GM23338 (cell line): Measurements from ENCODE around the gene SYT11. TPM values are rescaled to one million over a fixed set of nuclear protein-coding genes. Genes with fewer than 3 reads are reported as not detected.

Experiments
- ATAC-seq: fragments of 200-7000 bp; cut with Tn5 transposase; 3 replicates; pipeline ENCODE4 v1.9.1; 2020
- DNase-seq: peaks from one replicate; pipeline ENCODE4 v3.0.0-alpha.2; 2015; ENCODE audit warnings: low spot score
- H2AFZ ChIP-seq: fragments of 200-600 bp; sonication (generic); 2 replicates; pipeline ENCODE4 v1.8.0; 2016; ENCODE audit warnings: antibody characterized with exemption, mild to moderate bottlenecking, moderate library complexity
- H3F3A ChIP-seq: fragments of 200-600 bp; sonication (generic); replicated peaks from 2 replicates; pipeline ENCODE4 v1.8.0; 2017; ENCODE audit warnings: antibody characterized with exemption, mixed run types, low read depth
- H3K27ac ChIP-seq: fragments of 200-600 bp; sonication (generic); 2 replicates; pipeline ENCODE4 v1.6.1; 2016; ENCODE audit warnings: low read depth
- H3K27me3 ChIP-seq: fragments of 200-600 bp; sonication (generic); 2 replicates; pipeline ENCODE4 v1.8.0; 2016; ENCODE audit warnings: mild to moderate bottlenecking, mixed run types, moderate library complexity; ENCODE audit not compliant: insufficient read depth
- H3K36me3 ChIP-seq: fragments of 200-600 bp; sonication (generic); 2 replicates; pipeline ENCODE4 v1.8.0; 2016; ENCODE audit warnings: mild to moderate bottlenecking; ENCODE audit not compliant: insufficient read depth
- H3K4me1 ChIP-seq: fragments of 200-600 bp; sonication (generic); 2 replicates; pipeline ENCODE4 v1.8.0; 2016; ENCODE audit warnings: mild to moderate bottlenecking, moderate library complexity; ENCODE audit not compliant: insufficient read depth
- H3K4me2 ChIP-seq: fragments of 200-600 bp; sonication (generic); 2 replicates; pipeline ENCODE4 v1.7.1; 2017; ENCODE audit warnings: mixed run types
- H3K4me3 ChIP-seq: fragments of 200-600 bp; sonication (generic); 2 replicates; pipeline ENCODE4 v1.6.1; 2016; ENCODE audit warnings: mixed run types
- H3K79me2 ChIP-seq: fragments of 200-600 bp; sonication (generic); replicated peaks from 2 replicates; pipeline ENCODE4 v1.8.0; 2017; ENCODE audit warnings: mild to moderate bottlenecking; ENCODE audit not compliant: insufficient read depth
- H3K9me2 ChIP-seq: fragments of 200-600 bp; sonication (generic); 2 replicates; pipeline ENCODE4 v1.8.0; 2017; ENCODE audit not compliant: insufficient read depth
- H4K20me1 ChIP-seq: fragments of 200-600 bp; sonication (generic); replicated peaks from 2 replicates; pipeline ENCODE4 v1.8.0; 2017; ENCODE audit warnings: mild to moderate bottlenecking; ENCODE audit not compliant: insufficient read depth
- H3K27ac Mint-ChIP-seq: 2 replicates; pipeline ENCODE4 v1.8.0; 2020; ENCODE audit warnings: inconsistent platforms, mild to moderate bottlenecking, moderate library complexity, mixed read lengths
- H3K27me3 Mint-ChIP-seq: 3 replicates; pipeline ENCODE4 v1.8.0; 2022; ENCODE audit warnings: low read depth, mild to moderate bottlenecking, moderate library complexity, mixed read lengths, inconsistent platforms; ENCODE audit not compliant: insufficient read depth, poor library complexity
- H3K36me3 Mint-ChIP-seq: 3 replicates; pipeline ENCODE4 v1.8.0; 2021; ENCODE audit warnings: low read depth, mild to moderate bottlenecking, inconsistent platforms, moderate library complexity, mixed read lengths
- H3K4me1 Mint-ChIP-seq: 3 replicates; pipeline ENCODE4 v1.8.0; 2020; ENCODE audit warnings: mild to moderate bottlenecking, inconsistent platforms, mixed read lengths
- H3K4me3 Mint-ChIP-seq: 3 replicates; pipeline ENCODE4 v1.8.0; 2021; ENCODE audit warnings: moderate library complexity, mild to moderate bottlenecking, inconsistent platforms, mixed read lengths
- H3K9me3 Mint-ChIP-seq: 3 replicates; pipeline ENCODE4 v1.8.0; 2020; ENCODE audit warnings: moderate library complexity, mild to moderate bottlenecking, inconsistent platforms, mixed read lengths
- STAT1 ChIP-seq: IDR thresholded peaks from one replicate; pipeline ENCODE4 v1.6.1; 2016; ENCODE audit warnings: antibody characterized with exemption; ENCODE audit not compliant: unreplicated experiment
- polyA plus RNA-seq: library from polyadenylated mRNA; unstranded; fragments of >200 nt; fragmentation: Nextera tagmentation; extraction: Ambion mirVana; gene quantifications from 2 replicates; pipeline ENCODE4 v1.2.1, GENCODE V29; 2016
- total RNA-seq: library from RNA; depleted of rRNA; stranded (reverse); fragments of >200 nt; shearing (Covaris generic); gene quantifications from 2 replicates; pipeline ENCODE4 v1.2.3, GENCODE V29; 2014
- TF ChIP-seq, protein P1 (sequence below): IDR thresholded peaks from one replicate; pipeline ENCODE4 v1.6.1; 2018; ENCODE audit warnings: antibody characterized with exemption; ENCODE audit not compliant: unreplicated experiment
- TF ChIP-seq, protein P2 (sequence below): fragments of 250-450 bp; sonication (Bioruptor Pico); IDR thresholded peaks from 2 replicates; pipeline ENCODE4 v1.5.0; 2020; ENCODE audit warnings: mild to moderate bottlenecking, moderate library complexity
- TF ChIP-seq, protein P3 (sequence below): IDR thresholded peaks from 2 replicates; pipeline ENCODE4 v1.6.1; 2016; ENCODE audit warnings: antibody characterized with exemption

SYT11 gene
- total and polyA plus RNA-seq, 2 experiments from 2014 or later, result 3.9 to 15.9 TPM

DNA sequence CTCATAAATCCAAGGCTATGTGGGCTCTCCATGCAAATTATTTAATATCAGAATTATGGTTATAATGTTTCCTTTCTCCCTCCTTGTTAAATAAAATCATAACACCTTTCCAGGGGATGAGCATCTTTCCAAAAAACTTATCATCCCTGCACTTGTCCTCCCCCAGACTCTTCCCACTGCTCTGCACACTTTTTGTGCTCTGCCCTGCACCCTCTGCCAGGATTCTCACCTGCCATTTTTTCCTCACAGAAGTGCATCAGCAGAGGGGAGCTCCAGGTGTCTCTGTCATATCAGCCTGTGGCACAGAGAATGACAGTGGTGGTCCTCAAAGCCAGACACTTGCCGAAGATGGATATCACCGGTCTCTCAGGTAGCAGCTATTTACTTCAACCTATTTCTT, 20.9 kb downstream of the SYT11 start:
- Mint-ChIP-seq H3K9me3 (no peaks in the 10 kb centered on the region), H3K27me3 (peaks cover 6% of the 10 kb centered on the region), H3K4me1 (peaks cover 8% of the 10 kb centered on the region), H3K27ac (no peak overlapping the region), H3K36me3 (no peaks in the 10 kb centered on the region), H3K4me3 (no peak overlapping the region)
- DNase-seq (no peak), ATAC-seq (no peak)
- Histone ChIP-seq H3K4me1 (0 out of 2 replicates have a peak, but pooled peaks cover 3% of the 10 kb centered on the region), H3K27me3 (no peaks in the 10 kb centered on the region), H3K9me2 (no peaks in the 10 kb centered on the region), H3K27ac (no peak overlapping the region), H4K20me1 (no peaks in the 10 kb centered on the region), H3K4me2 (no peak overlapping the region), H3F3A (no peaks in the 10 kb centered on the region), H3K36me3 (no peaks in the 10 kb centered on the region; the same call in 1 of the 2 replicates), H2AFZ (no peak overlapping the region), H3K4me3 (no peak overlapping the region), H3K79me2 (no peaks in the 10 kb centered on the region)
- TF ChIP-seq, protein P1, sequence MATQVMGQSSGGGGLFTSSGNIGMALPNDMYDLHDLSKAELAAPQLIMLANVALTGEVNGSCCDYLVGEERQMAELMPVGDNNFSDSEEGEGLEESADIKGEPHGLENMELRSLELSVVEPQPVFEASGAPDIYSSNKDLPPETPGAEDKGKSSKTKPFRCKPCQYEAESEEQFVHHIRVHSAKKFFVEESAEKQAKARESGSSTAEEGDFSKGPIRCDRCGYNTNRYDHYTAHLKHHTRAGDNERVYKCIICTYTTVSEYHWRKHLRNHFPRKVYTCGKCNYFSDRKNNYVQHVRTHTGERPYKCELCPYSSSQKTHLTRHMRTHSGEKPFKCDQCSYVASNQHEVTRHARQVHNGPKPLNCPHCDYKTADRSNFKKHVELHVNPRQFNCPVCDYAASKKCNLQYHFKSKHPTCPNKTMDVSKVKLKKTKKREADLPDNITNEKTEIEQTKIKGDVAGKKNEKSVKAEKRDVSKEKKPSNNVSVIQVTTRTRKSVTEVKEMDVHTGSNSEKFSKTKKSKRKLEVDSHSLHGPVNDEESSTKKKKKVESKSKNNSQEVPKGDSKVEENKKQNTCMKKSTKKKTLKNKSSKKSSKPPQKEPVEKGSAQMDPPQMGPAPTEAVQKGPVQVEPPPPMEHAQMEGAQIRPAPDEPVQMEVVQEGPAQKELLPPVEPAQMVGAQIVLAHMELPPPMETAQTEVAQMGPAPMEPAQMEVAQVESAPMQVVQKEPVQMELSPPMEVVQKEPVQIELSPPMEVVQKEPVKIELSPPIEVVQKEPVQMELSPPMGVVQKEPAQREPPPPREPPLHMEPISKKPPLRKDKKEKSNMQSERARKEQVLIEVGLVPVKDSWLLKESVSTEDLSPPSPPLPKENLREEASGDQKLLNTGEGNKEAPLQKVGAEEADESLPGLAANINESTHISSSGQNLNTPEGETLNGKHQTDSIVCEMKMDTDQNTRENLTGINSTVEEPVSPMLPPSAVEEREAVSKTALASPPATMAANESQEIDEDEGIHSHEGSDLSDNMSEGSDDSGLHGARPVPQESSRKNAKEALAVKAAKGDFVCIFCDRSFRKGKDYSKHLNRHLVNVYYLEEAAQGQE, result no peak

DNA sequence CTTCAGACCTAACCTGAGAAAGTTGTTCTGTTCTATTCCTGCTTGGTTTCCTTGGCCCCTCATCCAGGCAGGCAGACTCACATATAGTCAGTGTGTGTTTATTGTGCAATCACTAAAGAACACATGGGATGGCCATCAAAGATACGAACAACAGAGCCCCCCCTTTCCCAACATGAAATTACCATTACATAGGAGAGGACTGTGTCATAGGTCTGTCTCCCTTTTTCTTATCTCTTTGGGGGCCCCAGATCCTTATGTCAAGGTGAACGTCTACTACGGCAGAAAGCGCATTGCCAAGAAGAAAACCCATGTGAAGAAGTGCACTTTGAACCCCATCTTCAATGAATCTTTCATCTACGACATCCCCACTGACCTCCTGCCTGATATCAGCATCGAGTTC, 21.6 kb downstream of the SYT11 start:
- Mint-ChIP-seq H3K4me3 (no peak overlapping the region), H3K36me3 (no peaks in the 10 kb centered on the region)
- ATAC-seq, result no peak

DNA sequence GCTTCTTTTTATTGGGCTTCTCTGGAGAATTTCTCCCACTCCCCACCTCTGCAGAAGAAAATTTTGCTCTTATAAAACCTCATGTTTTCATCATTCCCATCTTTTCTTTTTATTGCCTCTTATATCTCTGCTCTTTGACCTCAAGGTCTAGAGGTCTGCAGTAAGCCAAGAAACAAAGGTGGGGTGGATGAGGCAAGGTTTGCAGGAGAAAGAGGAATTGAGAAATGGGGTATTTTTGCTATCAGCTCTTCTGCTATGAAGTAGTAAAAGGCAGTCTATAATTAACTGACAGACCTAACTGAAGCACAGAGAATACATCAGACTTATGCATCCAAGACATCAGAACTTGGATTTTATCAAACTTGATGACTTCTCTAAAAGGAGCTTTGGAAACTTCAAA, 22.9 kb downstream of the SYT11 start:
- Mint-ChIP-seq H3K4me1 (peaks cover 8% of the 10 kb centered on the region), H3K9me3 (no peaks in the 10 kb centered on the region), H3K36me3 (no peaks in the 10 kb centered on the region), H3K27me3 (peaks cover 6% of the 10 kb centered on the region), H3K4me3 (no peak overlapping the region), H3K27ac (no peak overlapping the region)
- Histone ChIP-seq H2AFZ (no peak overlapping the region), H3K36me3 (no peaks in the 10 kb centered on the region; the same call in 1 of the 2 replicates), H3F3A (no peaks in the 10 kb centered on the region), H3K4me1 (0 out of 2 replicates have a peak, but pooled peaks cover 3% of the 10 kb centered on the region), H3K9me2 (no peaks in the 10 kb centered on the region), H3K4me3 (no peak overlapping the region), H3K27me3 (no peaks in the 10 kb centered on the region), H3K79me2 (no peaks in the 10 kb centered on the region), H4K20me1 (no peaks in the 10 kb centered on the region), H3K27ac (no peak overlapping the region), H3K4me2 (no peak overlapping the region)
- no peak for DNase-seq
- no peak for ATAC-seq
- no peak for TF ChIP-seq STAT1
- TF ChIP-seq, protein P2, sequence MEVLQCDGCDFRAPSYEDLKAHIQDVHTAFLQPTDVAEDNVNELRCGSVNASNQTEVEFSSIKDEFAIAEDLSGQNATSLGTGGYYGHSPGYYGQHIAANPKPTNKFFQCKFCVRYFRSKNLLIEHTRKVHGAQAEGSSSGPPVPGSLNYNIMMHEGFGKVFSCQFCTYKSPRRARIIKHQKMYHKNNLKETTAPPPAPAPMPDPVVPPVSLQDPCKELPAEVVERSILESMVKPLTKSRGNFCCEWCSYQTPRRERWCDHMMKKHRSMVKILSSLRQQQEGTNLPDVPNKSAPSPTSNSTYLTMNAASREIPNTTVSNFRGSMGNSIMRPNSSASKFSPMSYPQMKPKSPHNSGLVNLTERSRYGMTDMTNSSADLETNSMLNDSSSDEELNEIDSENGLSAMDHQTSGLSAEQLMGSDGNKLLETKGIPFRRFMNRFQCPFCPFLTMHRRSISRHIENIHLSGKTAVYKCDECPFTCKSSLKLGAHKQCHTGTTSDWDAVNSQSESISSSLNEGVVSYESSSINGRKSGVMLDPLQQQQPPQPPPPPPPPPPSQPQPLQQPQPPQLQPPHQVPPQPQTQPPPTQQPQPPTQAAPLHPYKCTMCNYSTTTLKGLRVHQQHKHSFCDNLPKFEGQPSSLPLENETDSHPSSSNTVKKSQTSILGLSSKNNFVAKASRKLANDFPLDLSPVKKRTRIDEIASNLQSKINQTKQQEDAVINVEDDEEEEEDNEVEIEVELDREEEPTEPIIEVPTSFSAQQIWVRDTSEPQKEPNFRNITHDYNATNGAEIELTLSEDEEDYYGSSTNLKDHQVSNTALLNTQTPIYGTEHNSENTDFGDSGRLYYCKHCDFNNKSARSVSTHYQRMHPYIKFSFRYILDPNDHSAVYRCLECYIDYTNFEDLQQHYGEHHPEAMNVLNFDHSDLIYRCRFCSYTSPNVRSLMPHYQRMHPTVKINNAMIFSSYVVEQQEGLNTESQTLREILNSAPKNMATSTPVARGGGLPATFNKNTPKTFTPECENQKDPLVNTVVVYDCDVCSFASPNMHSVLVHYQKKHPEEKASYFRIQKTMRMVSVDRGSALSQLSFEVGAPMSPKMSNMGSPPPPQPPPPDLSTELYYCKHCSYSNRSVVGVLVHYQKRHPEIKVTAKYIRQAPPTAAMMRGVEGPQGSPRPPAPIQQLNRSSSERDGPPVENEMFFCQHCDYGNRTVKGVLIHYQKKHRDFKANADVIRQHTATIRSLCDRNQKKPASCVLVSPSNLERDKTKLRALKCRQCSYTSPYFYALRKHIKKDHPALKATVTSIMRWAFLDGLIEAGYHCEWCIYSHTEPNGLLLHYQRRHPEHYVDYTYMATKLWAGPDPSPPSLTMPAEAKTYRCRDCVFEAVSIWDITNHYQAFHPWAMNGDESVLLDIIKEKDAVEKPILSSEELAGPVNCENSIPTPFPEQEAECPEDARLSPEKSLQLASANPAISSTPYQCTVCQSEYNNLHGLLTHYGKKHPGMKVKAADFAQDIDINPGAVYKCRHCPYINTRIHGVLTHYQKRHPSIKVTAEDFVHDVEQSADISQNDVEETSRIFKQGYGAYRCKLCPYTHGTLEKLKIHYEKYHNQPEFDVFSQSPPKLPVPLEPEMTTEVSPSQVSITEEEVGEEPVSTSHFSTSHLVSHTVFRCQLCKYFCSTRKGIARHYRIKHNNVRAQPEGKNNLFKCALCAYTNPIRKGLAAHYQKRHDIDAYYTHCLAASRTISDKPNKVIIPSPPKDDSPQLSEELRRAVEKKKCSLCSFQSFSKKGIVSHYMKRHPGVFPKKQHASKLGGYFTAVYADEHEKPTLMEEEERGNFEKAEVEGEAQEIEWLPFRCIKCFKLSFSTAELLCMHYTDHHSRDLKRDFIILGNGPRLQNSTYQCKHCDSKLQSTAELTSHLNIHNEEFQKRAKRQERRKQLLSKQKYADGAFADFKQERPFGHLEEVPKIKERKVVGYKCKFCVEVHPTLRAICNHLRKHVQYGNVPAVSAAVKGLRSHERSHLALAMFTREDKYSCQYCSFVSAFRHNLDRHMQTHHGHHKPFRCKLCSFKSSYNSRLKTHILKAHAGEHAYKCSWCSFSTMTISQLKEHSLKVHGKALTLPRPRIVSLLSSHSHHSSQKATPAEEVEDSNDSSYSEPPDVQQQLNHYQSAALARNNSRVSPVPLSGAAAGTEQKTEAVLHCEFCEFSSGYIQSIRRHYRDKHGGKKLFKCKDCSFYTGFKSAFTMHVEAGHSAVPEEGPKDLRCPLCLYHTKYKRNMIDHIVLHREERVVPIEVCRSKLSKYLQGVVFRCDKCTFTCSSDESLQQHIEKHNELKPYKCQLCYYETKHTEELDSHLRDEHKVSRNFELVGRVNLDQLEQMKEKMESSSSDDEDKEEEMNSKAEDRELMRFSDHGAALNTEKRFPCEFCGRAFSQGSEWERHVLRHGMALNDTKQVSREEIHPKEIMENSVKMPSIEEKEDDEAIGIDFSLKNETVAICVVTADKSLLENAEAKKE (CRISPR knock-in tag), result no peak

More for the DNA sequence above, 21.6 kb downstream of the SYT11 start:
- Histone ChIP-seq H3K27ac (no peak overlapping the region), H3K79me2 (no peaks in the 10 kb centered on the region), H3K36me3 (no peaks in the 10 kb centered on the region; the same call in 1 of the 2 replicates), H2AFZ (no peak overlapping the region), H3F3A (no peaks in the 10 kb centered on the region), H3K4me3 (no peak overlapping the region), H4K20me1 (no peaks in the 10 kb centered on the region), H3K4me2 (no peak overlapping the region), H3K27me3 (no peaks in the 10 kb centered on the region), H3K4me1 (0 out of 2 replicates have a peak, but pooled peaks cover 3% of the 10 kb centered on the region), H3K9me2 (no peaks in the 10 kb centered on the region)
- TF ChIP-seq, protein P3, sequence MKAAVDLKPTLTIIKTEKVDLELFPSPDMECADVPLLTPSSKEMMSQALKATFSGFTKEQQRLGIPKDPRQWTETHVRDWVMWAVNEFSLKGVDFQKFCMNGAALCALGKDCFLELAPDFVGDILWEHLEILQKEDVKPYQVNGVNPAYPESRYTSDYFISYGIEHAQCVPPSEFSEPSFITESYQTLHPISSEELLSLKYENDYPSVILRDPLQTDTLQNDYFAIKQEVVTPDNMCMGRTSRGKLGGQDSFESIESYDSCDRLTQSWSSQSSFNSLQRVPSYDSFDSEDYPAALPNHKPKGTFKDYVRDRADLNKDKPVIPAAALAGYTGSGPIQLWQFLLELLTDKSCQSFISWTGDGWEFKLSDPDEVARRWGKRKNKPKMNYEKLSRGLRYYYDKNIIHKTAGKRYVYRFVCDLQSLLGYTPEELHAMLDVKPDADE, result no peak
- Mint-ChIP-seq H3K4me1 (peaks cover 8% of the 10 kb centered on the region), H3K9me3 (no peaks in the 10 kb centered on the region), H3K27ac (no peak overlapping the region), H3K27me3 (peaks cover 6% of the 10 kb centered on the region)
- no peak for DNase-seq
